Measurements from ENCODE around the gene SMAD7. TPM values are rescaled to one million over a fixed set of nuclear protein-coding genes. Genes with fewer than 3 reads are reported as not detected.

SMAD7 gene
- total and polyA plus RNA-seq, 9 donors, result 9.1 to 16.8 (median 13.2) TPM

- no peak overlapping the region for H3K27ac ChIP-seq (ENCODE audit: low read length)
- WGBS (ENCODE audit: insufficient coverage), result 82% methylated on average over 5 of the region's 12 CpGs
- H3K4me3 ChIP-seq (ENCODE audit: low read length), result no peak overlapping the region
- H3K4me1 ChIP-seq (ENCODE audit: control insufficient read depth, insufficient read depth, low read length), result peaks cover 28% of the 10 kb centered on the region
- no peaks in the 10 kb centered on the region for H3K36me3 ChIP-seq (ENCODE audit: control insufficient read depth, insufficient read depth, low read length)
- no peak for DNase-seq
- H3K27me3 ChIP-seq (ENCODE audit: control insufficient read depth, insufficient read depth, low read length), result peaks cover 2% of the 10 kb centered on the region
- H3K9me3 ChIP-seq (replicated peaks; ENCODE audit: control insufficient read depth, low read depth, low read length), result no peaks in the 10 kb centered on the region
Observed at GRCh38 chr18:48887294-48887904, 63.4 kb downstream of the SMAD7 start.

- H3K4me1 ChIP-seq (ENCODE audit: control insufficient read depth, insufficient read depth, low read length), result peaks cover 28% of the 10 kb centered on the region
- peaks cover 2% of the 10 kb centered on the region for H3K27me3 ChIP-seq (ENCODE audit: control insufficient read depth, insufficient read depth, low read length)
- no peaks in the 10 kb centered on the region for H3K9me3 ChIP-seq (replicated peaks; ENCODE audit: control insufficient read depth, low read depth, low read length)
- DNase-seq, result no peak
- H3K27ac ChIP-seq (ENCODE audit: low read length), result no peak overlapping the region
- 88% methylated on average over 5 of the region's 8 CpGs for WGBS (ENCODE audit: insufficient coverage)
- no peak overlapping the region for H3K4me3 ChIP-seq (ENCODE audit: low read length)
- no peaks in the 10 kb centered on the region for H3K36me3 ChIP-seq (ENCODE audit: control insufficient read depth, insufficient read depth, low read length)
Observed at GRCh38 chr18:48886520-48887293, 64.1 kb downstream of the SMAD7 start.

DNA sequence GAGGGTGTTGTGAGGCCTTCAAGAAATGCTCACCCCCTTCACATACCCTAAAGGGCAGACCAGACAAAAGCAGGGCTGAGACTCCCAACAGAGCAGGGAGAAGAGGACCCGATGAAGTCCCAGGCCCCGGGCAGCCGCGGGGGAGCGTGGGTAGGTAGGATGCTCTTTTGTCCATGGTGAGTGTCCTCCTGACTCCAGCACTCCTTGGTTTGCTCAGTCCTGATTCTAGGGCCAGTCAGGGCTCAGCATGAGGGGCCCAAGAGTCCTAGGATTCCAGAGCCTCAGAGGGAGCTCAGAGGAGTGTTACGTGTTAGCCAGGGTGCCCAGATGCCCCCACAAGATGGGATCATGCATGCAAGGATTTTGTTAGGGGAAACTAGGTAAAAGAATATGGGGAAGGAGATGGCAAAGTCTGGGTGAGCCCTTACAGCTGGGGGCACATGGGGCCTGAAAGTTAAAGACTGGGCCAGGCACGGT lies 64.8 kb downstream of the SMAD7 start:
- no peak overlapping the region for H3K27ac ChIP-seq (ENCODE audit: low read length)
- 86% methylated on average over 5 of the region's 7 CpGs for WGBS (ENCODE audit: insufficient coverage)
- H3K4me1 ChIP-seq (ENCODE audit: control insufficient read depth, insufficient read depth, low read length), result peaks cover 28% of the 10 kb centered on the region
- no peaks in the 10 kb centered on the region for H3K36me3 ChIP-seq (ENCODE audit: control insufficient read depth, insufficient read depth, low read length)
- DNase-seq, result no peak
- H3K4me3 ChIP-seq (ENCODE audit: low read length), result no peak overlapping the region
- peaks cover 2% of the 10 kb centered on the region for H3K27me3 ChIP-seq (ENCODE audit: control insufficient read depth, insufficient read depth, low read length)
- H3K9me3 ChIP-seq (replicated peaks; ENCODE audit: control insufficient read depth, low read depth, low read length), result peaks cover 2% of the 10 kb centered on the region

GRCh38 chr18:48885266-48885923 lies 65.4 kb downstream of the SMAD7 start:
- DNase-seq, result no peak
- Histone ChIP-seq H3K36me3 (ENCODE audit: control insufficient read depth, insufficient read depth, low read length) (no peaks in the 10 kb centered on the region), H3K27ac (ENCODE audit: low read length) (no peak overlapping the region), H3K9me3 (replicated peaks; ENCODE audit: control insufficient read depth, low read depth, low read length) (peaks cover 4% of the 10 kb centered on the region), H3K4me1 (ENCODE audit: control insufficient read depth, insufficient read depth, low read length) (peaks cover 28% of the 10 kb centered on the region), H3K4me3 (ENCODE audit: low read length) (no peak overlapping the region), H3K27me3 (ENCODE audit: control insufficient read depth, insufficient read depth, low read length) (peaks cover 2% of the 10 kb centered on the region)
- 90% methylated on average over 2 of the region's 11 CpGs for WGBS (ENCODE audit: insufficient coverage)

DNA sequence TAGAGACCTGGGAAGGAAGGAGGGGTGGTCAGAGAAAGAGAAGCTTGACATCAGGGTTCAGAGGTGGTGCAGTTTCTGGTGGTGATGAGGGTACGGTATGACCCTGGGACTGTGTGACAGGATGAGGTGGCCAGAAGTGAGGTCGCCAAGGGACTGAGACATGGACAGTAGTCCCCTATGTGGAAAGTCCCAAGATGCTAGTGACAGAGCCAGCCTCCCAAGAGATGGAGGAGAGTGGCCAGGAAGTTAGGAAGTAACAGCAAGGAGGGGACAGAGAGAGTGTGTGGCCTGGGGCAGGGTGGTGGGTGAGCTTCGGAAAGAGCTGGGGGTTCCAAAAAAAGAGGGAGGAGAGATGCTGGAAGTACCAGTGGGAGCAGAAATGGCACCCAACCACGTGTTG lies 66.0 kb downstream of the SMAD7 start:
- no peak for DNase-seq
- WGBS (ENCODE audit: insufficient coverage), result 94% methylated on average over 4 of the region's 4 CpGs
- Histone ChIP-seq H3K36me3 (ENCODE audit: control insufficient read depth, insufficient read depth, low read length) (no peaks in the 10 kb centered on the region), H3K9me3 (replicated peaks; ENCODE audit: control insufficient read depth, low read depth, low read length) (peaks cover 4% of the 10 kb centered on the region), H3K4me3 (ENCODE audit: low read length) (no peak overlapping the region), H3K27ac (ENCODE audit: low read length) (no peak overlapping the region), H3K4me1 (ENCODE audit: control insufficient read depth, insufficient read depth, low read length) (peaks cover 25% of the 10 kb centered on the region), H3K27me3 (ENCODE audit: control insufficient read depth, insufficient read depth, low read length) (peaks cover 2% of the 10 kb centered on the region)

DNA sequence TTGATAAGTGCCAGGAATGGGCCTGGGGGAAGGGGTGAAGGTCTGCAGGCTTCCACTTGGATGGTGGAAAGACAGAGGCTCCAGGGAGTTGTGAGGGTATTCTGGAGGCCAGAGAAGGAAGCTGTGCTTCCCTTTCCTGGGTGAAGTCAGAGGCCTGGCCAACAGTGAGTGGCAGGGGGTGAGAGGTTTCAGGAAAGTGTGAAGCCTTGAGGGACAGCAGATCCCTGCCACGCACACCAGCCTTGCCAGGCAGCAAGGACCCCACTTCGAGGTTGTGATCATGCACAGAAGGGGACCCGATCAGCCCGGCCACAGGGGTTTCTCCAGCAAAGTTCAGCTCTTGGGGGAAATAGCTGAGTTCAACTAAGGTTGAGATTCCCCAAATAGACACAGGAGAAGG lies 66.5 kb downstream of the SMAD7 start:
- peaks cover 20% of the 10 kb centered on the region for H3K4me1 ChIP-seq (ENCODE audit: control insufficient read depth, insufficient read depth, low read length)
- peaks cover 2% of the 10 kb centered on the region for H3K27me3 ChIP-seq (ENCODE audit: control insufficient read depth, insufficient read depth, low read length)

DNA sequence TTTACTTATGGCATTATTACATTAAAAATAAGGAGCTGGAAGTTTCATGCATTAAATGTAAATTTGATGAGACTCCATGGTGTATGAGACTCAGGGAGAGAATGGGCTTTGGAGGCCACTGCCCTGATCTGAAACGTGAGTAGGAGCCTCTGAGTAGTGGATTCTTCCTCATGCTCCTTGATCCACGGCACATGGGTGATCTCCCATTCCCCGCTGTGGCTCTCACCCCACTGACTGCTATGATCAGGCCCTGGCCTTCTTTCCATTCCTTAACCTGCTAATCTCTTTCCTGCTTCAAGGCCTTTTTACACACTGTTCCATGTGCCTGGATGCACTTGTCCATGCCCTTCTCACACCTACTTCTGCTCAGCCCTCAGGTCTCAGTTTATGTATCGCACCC lies 68.4 kb downstream of the SMAD7 start:
- no peak overlapping the region for H3K27ac ChIP-seq (ENCODE audit: low read length)
- H3K9me3 ChIP-seq (replicated peaks; ENCODE audit: control insufficient read depth, low read depth, low read length), result peaks cover 4% of the 10 kb centered on the region
- no peak overlapping the region for H3K4me3 ChIP-seq (ENCODE audit: low read length)
- peaks cover 8% of the 10 kb centered on the region for H3K27me3 ChIP-seq (ENCODE audit: control insufficient read depth, insufficient read depth, low read length)
- H3K36me3 ChIP-seq (ENCODE audit: control insufficient read depth, insufficient read depth, low read length), result no peaks in the 10 kb centered on the region
- H3K4me1 ChIP-seq (ENCODE audit: control insufficient read depth, insufficient read depth, low read length), result peaks cover 3% of the 10 kb centered on the region
- WGBS (ENCODE audit: insufficient coverage), result 74% methylated on average over 3 of the region's 4 CpGs
- no peak for DNase-seq

More for the DNA sequence above, 66.5 kb downstream of the SMAD7 start:
- DNase-seq, result no peak
- H3K36me3 ChIP-seq (ENCODE audit: control insufficient read depth, insufficient read depth, low read length), result no peaks in the 10 kb centered on the region
- H3K4me3 ChIP-seq (ENCODE audit: low read length), result no peak overlapping the region
- peaks cover 4% of the 10 kb centered on the region for H3K9me3 ChIP-seq (replicated peaks; ENCODE audit: control insufficient read depth, low read depth, low read length)
- H3K27ac ChIP-seq (ENCODE audit: low read length), result no peak overlapping the region
- WGBS (ENCODE audit: insufficient coverage), result 86% methylated on average over 4 of the region's 4 CpGs

- H3K27ac ChIP-seq (ENCODE audit: low read length), result no peak overlapping the region
- no CpG with 5 or more reads among the region's 1 CpG for WGBS (ENCODE audit: insufficient coverage)
- peaks cover 4% of the 10 kb centered on the region for H3K9me3 ChIP-seq (replicated peaks; ENCODE audit: control insufficient read depth, low read depth, low read length)
Observed at GRCh38 chr18:48880931-48881330, 69.8 kb downstream of the SMAD7 start.

DNA sequence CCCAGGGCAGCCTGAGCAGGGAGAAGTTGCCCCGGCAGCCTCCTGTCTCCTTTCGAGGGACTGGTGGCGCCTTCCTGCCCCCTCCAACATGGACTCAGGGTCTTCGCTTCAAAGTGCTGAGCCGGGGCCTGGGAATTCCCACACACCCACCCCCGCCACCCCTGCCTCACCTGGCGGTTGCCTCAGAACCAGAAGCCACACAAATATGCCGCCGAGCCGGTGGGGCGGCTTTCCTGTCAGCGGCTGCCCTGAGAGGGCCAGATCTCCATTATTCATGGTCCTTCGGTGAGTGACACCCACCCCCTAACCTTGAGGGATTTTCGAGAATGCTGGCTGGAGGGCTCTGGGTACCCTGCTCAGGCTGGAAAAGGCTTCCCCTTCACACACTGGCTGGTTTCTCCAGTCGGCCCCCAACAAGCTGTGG lies 71.7 kb downstream of the SMAD7 start:
- DNase-seq, result no peak
- H3K27ac ChIP-seq (ENCODE audit: low read length), result no peak overlapping the region
- no peak overlapping the region for H3K4me3 ChIP-seq (ENCODE audit: low read length)
- H3K36me3 ChIP-seq (ENCODE audit: control insufficient read depth, insufficient read depth, low read length), result no peaks in the 10 kb centered on the region
- peaks cover 18% of the 10 kb centered on the region for H3K4me1 ChIP-seq (ENCODE audit: control insufficient read depth, insufficient read depth, low read length)
- 52% methylated on average over 8 of the region's 15 CpGs for WGBS (ENCODE audit: insufficient coverage)
- H3K27me3 ChIP-seq (ENCODE audit: control insufficient read depth, insufficient read depth, low read length), result peaks cover 7% of the 10 kb centered on the region
- peaks cover 4% of the 10 kb centered on the region for H3K9me3 ChIP-seq (replicated peaks; ENCODE audit: control insufficient read depth, low read depth, low read length)

More at GRCh38 chr18:48880931-48881330, 69.8 kb downstream of the SMAD7 start:
- DNase-seq, result no peak
- peaks cover 9% of the 10 kb centered on the region for H3K4me1 ChIP-seq (ENCODE audit: control insufficient read depth, insufficient read depth, low read length)
- H3K36me3 ChIP-seq (ENCODE audit: control insufficient read depth, insufficient read depth, low read length), result no peaks in the 10 kb centered on the region
- peaks cover 8% of the 10 kb centered on the region for H3K27me3 ChIP-seq (ENCODE audit: control insufficient read depth, insufficient read depth, low read length)
- H3K4me3 ChIP-seq (ENCODE audit: low read length), result no peak overlapping the region

DNA sequence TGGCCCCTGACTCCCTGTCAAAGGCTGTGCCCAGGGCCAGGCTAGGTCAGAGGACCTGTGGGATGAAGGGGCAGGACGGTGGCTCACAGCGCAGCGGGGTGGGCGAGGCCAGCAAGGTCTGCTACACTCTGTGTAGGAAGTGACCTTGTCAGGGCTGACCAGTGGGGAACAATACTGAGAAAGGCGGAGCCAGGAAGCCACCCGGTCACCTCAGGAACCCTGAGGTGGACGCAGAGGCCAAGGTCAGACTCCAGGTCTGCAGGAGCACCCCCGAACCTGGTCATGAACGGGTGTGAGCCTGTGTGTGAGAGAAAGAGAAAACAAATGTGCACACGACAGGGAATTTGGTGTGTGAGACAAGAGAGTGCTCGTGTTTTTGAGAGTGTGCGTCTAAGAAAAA lies 72.3 kb downstream of the SMAD7 start:
- peaks cover 4% of the 10 kb centered on the region for H3K9me3 ChIP-seq (replicated peaks; ENCODE audit: control insufficient read depth, low read depth, low read length)
- H3K27me3 ChIP-seq (ENCODE audit: control insufficient read depth, insufficient read depth, low read length), result peaks cover 7% of the 10 kb centered on the region
- H3K27ac ChIP-seq (ENCODE audit: low read length), result no peak overlapping the region
- H3K4me1 ChIP-seq (ENCODE audit: control insufficient read depth, insufficient read depth, low read length), result peaks cover 18% of the 10 kb centered on the region
- DNase-seq, result no peak
- no peaks in the 10 kb centered on the region for H3K36me3 ChIP-seq (ENCODE audit: control insufficient read depth, insufficient read depth, low read length)
- 42% methylated on average over 11 of the region's 12 CpGs for WGBS (ENCODE audit: insufficient coverage)
- H3K4me3 ChIP-seq (ENCODE audit: low read length), result no peak overlapping the region

Data from muscle of leg (tissue), 11 donors.